T-helper 2 cell treated with Interferon-gamma antibody and Interleukin-4, amounts not matched to agents 100 ng/mL and 5 ng/mL, for 36 hours (primary cell): ENCODE measurements around the gene ADH5. TPM values are rescaled to one million over a fixed set of nuclear protein-coding genes. Genes with fewer than 3 reads are reported as not detected.
"Not testable (repeated sequence)": the region's sequence is repeated elsewhere in the genome, so short reads cannot be mapped to it uniquely, and the experiment has no call there.

Experiments used
- intact Hi-C: fragments of 100-400 bp; cut with micrococcal nuclease; formaldehyde crosslinking; loops from one replicate; pipeline ENCODE4 v1.15.1; 2023
- total RNA-seq: library from RNA; stranded (reverse); gene quantifications from 2 replicates; pipeline ENCODE4 v1.2.3, GENCODE V29; 2022

Gene ADH5
- total RNA-seq, 1 donor from 2014 or later: 107 TPM

DNA sequence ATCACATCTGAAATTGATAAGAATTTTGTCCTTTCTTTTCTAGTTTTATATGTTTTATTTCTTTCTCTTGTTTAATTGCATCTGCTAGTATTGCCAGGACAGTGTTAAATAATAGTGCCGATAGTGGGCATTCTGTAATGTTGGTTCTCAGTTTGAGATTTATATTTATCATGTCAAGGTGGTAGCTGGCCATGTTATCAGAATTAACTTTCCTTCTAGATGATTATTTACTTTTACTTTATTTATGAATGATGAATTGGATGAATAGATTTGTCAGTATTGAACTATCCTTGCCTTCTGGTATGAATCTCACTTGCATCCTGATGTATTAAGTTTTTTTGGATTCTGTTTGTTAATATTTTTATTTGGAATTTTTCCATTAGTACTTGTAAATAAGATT, 50.4 kb downstream of the ADH5 start:
- intact Hi-C loops: no loop called here

DNA sequence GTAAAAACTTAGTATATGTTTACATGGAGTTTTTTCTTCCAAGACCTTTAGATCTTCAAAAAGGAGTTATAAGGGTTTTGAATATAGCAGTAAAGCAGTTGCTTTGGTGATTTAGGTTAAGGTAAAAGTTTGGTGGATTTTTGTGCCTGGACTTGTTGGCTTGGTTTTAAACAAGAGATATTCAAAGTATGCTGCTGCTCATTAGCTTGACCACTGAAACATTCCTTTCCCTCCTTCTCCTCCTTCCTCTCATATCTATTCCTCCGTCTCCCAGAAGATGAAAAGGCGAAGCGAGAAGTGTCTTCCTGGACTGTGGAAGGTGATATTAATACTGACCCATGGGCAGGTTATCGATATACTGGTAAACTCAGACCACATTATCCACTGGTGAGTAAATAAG, 54.6 kb downstream of the ADH5 start:
- intact Hi-C loops: no loop called here

DNA sequence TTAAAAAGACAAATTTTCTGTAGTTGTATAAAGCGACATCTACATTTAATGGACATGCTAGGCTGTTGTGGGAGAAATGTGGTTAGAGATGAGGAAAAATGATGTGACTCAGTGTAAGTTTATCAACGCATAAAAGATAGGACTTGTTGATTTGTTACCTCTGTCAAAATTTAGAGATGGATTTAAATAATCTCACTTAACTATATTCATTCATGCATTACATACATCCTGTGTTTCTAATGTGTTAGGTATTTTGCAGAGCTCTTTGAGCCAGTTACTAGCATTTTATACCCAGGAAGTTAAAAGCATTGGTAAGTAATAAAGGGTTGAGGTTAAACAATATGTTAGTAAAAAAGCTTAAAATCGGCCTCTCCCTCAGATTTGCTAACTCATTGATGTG, 58.7 kb downstream of the ADH5 start:
- intact Hi-C loops: no loop called here

DNA sequence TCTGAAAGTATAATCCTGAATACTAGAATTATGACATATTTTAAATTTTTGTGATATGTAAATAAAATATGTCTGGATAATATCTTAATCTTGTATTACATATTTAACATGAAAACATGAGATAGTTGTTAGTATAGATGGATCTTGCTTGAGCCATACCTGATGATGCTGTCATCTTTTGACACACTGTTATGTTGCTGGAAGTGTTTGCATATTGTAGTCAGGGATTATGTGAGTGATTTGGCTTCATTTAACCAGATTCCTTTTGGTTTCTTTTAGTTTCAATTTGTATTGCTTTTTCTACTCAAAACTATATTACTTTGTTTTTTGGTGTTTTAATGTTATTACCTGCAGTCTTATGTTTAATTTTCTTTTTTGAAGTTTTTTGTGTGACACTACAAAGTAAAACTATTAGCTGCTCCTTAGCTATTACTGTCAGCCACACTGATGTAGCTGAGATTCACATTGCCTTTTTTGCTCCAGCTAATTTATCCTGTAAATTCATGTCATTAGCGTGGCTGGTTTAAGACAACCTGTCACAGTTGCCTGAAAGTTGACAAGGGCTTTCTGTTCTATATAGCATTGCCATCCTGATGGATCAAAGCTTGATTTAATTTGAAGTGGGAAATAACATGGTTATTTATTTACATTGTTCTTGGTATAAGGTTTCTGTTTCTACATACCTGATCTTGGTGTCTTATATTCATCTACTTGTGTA, 59.4 kb downstream of the ADH5 start:
- intact Hi-C loops: no loop called here

DNA sequence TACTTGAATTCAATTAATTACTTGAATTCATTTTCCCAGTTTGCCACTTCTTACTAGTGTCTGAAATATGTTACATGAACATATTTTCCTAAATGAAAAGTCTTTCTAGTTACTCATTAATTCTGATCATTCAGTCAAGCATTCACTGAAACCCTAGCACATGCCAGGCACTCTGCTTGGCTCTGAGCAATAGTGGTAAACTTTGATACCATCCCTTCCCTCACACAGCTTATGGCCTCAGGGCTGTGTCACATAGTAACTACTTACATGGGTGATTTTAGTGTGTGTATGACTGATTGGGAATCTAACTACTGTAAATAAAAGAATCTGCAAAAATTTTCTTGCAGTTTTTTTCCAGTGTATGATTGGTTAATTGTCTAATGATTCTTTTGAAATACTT, 60.4 kb downstream of the ADH5 start:
- intact Hi-C loops: no loop called here

DNA sequence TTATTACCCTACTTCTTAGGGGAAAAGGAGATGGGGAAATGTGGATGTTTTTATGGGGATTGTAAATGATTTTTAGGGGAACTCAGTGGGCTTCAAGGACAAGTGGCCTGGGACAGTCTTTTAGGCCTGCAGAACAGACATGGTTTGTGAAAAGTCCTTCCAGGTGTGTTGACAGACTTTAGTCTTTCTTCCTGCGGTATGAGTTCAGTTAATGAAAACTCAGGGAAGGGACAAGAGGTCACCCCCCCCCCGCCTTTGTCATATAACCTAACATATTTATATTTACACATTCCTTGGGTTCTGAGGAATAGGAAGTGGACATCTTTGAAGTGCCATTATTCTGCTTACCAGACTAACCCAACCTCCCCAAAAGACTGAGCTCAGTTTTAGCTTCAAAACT, 61.3 kb downstream of the ADH5 start:
- intact Hi-C loops: no loop called here

DNA sequence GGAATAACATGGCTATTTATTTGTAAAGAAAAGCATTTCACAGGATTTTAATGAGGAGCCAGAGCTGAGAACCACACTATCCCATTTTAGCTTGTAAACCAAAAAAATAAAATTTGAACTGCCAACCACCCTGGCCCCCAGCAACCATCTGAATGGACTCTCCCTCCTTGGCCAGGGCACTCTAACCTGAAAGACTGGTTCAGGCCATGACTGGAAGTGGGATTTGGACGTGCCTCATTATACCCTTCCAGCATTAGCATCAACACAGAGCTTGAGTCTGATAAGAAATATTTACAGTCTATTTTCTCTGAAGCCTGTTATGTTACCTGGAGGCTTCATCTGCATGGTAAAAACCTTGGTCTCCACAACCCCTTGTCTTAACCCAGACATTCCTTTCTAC, 63.1 kb downstream of the ADH5 start:
- intact Hi-C loops: no loop called here

DNA sequence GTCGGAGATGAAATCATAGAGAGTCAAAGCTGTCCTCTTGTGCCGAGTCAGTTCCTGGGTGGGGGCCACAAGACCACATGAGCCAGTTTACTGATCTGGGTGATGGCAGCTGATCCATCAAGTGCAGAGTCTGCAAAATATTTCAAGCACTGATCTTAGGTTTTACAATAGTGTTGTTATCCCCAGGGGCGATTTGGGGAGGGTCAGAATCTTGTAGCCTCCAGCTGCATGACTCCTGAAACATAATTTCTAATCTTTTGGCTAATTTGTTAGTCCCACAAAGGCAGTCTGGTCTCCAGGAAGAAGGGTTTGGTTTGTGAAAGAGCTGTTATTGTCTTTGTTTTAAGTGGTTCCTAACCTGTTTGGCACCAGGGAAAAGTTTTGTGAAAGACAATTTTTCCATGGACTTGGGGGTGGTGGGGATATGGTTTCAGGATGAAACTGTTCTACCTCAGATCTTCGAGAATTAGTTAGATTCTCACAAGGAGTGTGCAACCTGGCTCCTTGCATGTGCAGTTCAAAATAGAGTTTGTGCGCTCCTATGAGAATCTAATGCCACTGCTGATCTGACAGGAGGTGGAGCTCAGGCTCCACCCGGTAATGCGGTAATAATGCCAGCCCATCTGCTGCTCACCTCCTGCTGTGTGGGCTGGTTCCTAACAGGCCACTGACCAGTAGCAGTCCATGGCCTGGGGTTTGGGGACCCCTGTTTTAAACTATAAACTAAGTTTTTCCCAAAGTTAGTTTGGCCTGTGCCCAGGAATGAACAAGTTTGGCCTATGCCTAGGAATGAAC, 63.9 kb downstream of the ADH5 start:
- intact Hi-C loops: no loop called here

DNA sequence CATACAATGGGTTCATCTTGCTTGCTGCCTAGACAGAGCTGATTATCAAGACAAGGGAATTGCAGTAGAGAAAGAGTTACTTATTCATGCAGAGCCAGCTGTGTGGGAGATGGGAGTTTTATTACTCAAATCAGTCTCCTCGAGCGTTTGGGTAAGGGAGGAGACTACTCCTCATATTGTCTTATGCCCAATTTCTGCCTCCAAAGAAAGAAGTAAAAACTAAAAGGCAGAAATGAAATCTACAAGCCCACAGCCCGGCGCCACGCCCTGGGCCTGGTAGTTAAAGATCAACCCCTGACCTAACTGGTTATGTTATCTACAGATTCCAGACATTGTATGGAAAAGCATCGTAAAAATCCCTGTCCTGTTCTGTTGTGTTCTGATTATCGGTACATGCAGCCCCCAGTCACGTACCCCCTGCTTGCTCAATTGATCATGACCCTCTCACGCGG, 64.8 kb downstream of the ADH5 start:
- intact Hi-C loops: not testable (repeated sequence)

DNA sequence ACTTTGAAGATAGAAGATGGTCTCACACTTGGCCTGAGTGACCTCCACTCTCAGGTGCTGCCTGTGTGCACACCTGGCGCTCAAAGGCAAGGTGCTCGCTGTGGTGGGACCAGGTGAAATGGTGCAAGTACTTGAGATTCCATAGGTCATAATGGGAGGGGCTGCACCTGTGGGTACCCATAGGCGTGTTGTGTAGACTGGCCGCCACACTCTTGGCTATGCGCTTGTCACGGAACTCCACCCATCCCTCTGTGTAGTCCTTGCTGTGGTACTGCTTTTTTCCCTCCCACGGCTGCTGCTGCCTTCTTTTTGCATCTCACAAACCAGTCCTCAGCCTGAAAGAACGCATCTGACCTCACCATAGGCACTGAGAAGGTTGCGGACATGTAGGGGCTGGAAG, 66.0 kb downstream of the ADH5 start:
- intact Hi-C loops: no loop called here

DNA sequence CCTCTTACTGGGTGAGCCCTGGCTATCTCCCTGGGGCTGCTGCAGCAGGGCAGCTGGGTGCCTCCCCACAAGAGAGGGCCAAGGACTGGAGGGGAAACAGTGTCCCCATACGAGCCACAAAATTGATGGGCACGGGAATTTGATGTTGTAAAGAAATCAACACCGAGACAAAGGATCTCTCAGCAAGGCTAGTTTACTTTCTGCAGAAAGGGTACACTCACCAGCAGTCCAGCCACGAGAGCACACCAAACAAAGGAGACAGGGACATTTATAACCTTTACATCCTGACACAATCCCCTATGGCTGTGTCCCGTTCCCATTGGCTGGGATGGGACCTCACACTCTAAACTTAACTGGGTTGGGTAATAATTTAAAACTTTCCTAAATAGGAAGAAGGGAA, 67.2 kb downstream of the ADH5 start:
- intact Hi-C loops: no loop called here

Other genes with a start within 250 kb of the ADH5 start
- gene EIF4E, start 159.7 kb downstream of the ADH5 start, total RNA-seq: 98.3 and 107 TPM in 2 replicates
- gene METAP1, start 93.1 kb downstream of the ADH5 start, total RNA-seq: 55.7 and 62.0 TPM in 2 replicates
- gene ADH4, start 55.5 kb upstream of the ADH5 start, total RNA-seq: not detected in 2 replicates
- not detected in 2 replicates for gene ADH6, start 130.5 kb upstream of the ADH5 start, total RNA-seq
- gene ADH1A, start 202.2 kb upstream of the ADH5 start, total RNA-seq: not detected in 2 replicates
- not detected in 2 replicates for gene ADH1B, start 232.6 kb upstream of the ADH5 start, total RNA-seq